ENCODE data around the gene PRR14L.
A peak's percentile ranks its signal among the peaks of the same experiment; 100 is the strongest.

PRR14L gene

GRCh38 chr22:31631436-31631835 lies 118.5 kb downstream of the PRR14L start:
- peak overlapping the region; percentile 70; the same call in 1 of the 2 replicates for H3K27ac ChIP-seq
- TF ChIP-seq CTCF (IDR thresholded peaks at IDR 0.05): no peak
- TF ChIP-seq ZFX (IDR thresholded peaks at IDR 0.05; ENCODE audit: borderline replicate concordance): no peak

Measured in 22Rv1 (cell line).